SK-N-SH (cell line): ENCODE data around the gene SNX1.

Experiments
- RFX5 ChIP-seq: IDR thresholded peaks from 2 replicates; pipeline ENCODE4 v1.6.1; 2012; ENCODE audit warnings: mild to moderate bottlenecking, improper control_type of control experiment, low read length
- RXRA ChIP-seq: IDR thresholded peaks from 2 replicates; pipeline ENCODE4 v1.4.0; 2012; ENCODE audit warnings: low read depth, mild to moderate bottlenecking, borderline replicate concordance
- TF ChIP-seq, protein P1 (sequence below): IDR thresholded peaks from 2 replicates; pipeline ENCODE4; 2012

GRCh38 chr15:64112904-64113303, 17.1 kb downstream of the SNX1 start:
- TF ChIP-seq, protein P1, sequence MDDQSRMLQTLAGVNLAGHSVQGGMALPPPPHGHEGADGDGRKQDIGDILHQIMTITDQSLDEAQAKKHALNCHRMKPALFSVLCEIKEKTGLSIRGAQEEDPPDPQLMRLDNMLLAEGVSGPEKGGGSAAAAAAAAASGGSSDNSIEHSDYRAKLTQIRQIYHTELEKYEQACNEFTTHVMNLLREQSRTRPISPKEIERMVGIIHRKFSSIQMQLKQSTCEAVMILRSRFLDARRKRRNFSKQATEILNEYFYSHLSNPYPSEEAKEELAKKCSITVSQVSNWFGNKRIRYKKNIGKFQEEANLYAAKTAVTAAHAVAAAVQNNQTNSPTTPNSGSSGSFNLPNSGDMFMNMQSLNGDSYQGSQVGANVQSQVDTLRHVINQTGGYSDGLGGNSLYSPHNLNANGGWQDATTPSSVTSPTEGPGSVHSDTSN = no peak
- TF ChIP-seq RXRA (no peak), RFX5 (no peak)
